HG03159 (cell line): ENCODE data around the gene NXN.

Experiments used
- ATAC-seq: cut with Tn5 transposase; IDR thresholded peaks from one replicate; pipeline ENCODE4 v1.9.1; 2021; ENCODE audit warnings: mild to moderate bottlenecking, moderate library complexity; ENCODE audit not compliant: unreplicated experiment

Gene NXN

GRCh38 chr17:979539-980405, at the start of gene NXN:
Gene NXN (minus strand): TSS chr17:979776.
- peak; percentile 59 for ATAC-seq

DNA sequence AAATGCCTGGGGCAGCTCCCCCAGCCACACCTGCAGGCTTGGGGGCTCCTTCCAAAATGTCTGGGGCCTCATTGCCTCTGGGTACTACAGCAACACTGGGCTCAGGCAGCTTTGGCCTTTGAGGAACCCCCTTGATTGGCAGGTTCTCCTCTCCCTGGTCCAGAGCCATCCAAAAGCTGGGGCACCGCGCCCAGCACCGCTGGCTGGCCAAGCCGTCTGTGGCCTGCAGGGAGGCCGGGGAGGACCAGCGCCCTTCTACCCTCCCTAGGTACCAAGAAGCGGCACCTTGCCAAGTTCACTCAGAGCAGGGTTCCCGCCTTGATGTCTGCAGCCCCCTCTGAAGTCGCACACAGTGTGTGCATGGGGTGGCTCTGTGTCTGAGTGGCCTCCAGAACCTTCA, 47.5 kb upstream of the NXN start:
- ATAC-seq, result no peak

- ATAC-seq, result no peak
Observed at GRCh38 chr17:1026599-1026975, 47.0 kb upstream of the NXN start.

- no peak for ATAC-seq
Observed at GRCh38 chr17:1025733-1026598, 46.4 kb upstream of the NXN start.

DNA sequence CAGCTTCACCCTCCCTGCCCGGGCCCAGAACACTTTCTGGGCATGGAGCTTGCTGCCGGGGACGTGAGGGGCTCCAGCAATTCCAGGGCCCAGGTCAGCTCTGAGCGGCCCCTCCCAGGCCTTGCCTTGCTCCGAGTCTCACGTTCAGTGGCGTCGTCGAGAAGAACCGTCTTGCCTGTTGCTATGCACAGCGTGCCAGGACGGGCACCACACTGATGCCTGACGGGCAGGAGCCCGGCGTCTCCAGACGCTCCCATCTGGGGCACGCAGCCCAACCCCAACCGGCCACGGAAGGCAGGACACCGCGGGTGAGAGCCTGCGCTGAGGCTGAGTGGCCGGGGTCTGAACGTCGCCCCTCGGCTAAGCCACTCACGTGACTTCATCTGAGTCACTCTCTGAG, 44.5 kb upstream of the NXN start:
- ATAC-seq, result no peak

GRCh38 chr17:1022278-1023024, 42.9 kb upstream of the NXN start:
- no peak for ATAC-seq

GRCh38 chr17:1021147-1021546, 41.6 kb upstream of the NXN start:
- no peak for ATAC-seq

- ATAC-seq, result no peak
Observed at GRCh38 chr17:1019451-1019850, 39.9 kb upstream of the NXN start.

- no peak for ATAC-seq
Observed at GRCh38 chr17:1018547-1018946, 39.0 kb upstream of the NXN start.

- ATAC-seq, result no peak
Observed at GRCh38 chr17:1013729-1014090, 34.1 kb upstream of the NXN start.

GRCh38 chr17:1012823-1013728, 33.5 kb upstream of the NXN start:
- no peak for ATAC-seq

GRCh38 chr17:1011760-1012735, 32.5 kb upstream of the NXN start:
- ATAC-seq, result no peak

DNA sequence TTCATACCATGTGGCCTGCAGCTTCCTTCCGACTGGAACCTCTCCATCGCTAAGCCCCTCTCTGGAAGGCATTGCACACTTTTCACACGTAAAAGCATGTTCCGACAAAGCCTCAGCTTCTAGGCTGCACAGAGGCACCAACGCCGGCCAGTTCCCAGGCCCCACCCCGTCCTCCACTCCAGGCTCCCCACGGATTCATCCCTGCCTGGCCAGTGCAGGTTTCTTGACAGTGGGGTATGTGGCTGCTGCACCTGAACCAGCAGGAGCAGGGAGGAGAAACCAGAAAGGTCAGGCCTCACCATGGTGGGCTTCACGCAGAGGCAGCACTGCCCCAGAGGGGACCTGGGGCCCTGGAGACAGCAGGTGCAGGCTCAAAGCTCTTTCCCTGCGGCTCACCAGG, 31.6 kb upstream of the NXN start:
- no peak for ATAC-seq

DNA sequence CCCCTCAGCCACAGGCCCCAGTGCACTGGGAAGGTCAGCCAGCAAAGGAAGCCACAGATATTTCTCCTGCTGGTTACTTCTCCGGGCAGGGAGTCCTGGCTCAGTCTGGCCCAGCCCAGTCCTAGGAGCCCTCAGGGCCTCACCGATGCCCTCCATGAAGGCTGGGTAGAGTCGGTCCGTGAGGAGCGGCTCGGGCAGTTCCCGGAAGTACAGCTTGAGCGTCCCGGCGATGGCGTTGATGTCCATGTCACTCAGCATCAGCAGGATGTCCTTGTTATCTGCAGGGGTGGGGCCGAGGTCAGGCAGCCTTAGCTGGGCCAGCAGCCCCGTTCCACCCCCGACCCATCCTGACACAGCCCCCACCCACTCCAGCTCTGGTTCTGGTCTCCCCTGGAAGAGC, 31.0 kb upstream of the NXN start:
- ATAC-seq, result no peak

- ATAC-seq, result no peak
Observed at GRCh38 chr17:1010086-1010450, 30.5 kb upstream of the NXN start.

DNA sequence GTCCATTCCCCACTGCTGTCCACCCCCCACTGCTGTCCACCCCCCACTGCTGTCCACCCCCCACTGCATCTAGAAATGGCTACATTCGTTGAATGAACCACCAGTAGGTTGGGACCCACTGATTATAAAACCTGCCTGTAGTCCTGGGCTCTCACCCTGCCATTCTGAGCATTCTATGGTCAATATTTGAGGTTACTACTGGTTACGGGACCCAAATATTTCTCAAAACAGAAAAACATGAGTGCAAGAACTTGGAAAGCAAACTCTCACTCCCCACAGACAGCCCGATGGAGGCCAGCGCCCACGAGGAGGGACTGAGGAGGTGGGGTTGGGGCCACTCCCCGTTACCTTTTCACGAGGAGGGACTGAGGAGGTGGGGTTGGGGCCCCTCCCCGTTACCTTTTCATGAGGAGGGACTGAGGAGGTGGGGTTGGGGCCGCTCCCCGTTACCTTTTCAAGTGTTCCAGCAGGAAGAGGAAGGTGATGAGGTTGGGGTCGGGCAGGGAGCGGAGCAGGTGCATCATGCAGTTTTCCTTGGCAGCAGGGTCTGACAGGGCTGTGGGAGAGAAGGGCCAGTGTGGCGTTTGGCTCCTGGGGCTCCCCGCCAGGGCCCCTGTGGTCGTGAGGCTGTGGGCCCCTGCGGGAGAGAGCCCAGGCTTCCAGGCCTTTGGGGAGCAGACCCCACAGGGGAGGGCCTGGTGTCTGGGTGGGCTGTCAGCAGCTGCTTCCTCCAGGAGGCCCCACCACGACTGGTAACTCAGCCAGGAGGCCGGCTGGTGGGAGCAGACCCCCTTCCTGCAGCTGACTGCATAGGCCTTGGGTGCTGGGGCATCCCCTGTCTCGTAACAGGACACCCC, 29.9 kb upstream of the NXN start:
- no peak for ATAC-seq

- ATAC-seq, result no peak
Observed at GRCh38 chr17:1008008-1008761, 28.6 kb upstream of the NXN start.
